ENCODE data around the gene SMARCD3. TPM values are rescaled to one million over a fixed set of nuclear protein-coding genes. Genes with fewer than 3 reads are reported as not detected.

SMARCD3 gene
- total RNA-seq, 1 donor from 2014 or later = not detected

DNA sequence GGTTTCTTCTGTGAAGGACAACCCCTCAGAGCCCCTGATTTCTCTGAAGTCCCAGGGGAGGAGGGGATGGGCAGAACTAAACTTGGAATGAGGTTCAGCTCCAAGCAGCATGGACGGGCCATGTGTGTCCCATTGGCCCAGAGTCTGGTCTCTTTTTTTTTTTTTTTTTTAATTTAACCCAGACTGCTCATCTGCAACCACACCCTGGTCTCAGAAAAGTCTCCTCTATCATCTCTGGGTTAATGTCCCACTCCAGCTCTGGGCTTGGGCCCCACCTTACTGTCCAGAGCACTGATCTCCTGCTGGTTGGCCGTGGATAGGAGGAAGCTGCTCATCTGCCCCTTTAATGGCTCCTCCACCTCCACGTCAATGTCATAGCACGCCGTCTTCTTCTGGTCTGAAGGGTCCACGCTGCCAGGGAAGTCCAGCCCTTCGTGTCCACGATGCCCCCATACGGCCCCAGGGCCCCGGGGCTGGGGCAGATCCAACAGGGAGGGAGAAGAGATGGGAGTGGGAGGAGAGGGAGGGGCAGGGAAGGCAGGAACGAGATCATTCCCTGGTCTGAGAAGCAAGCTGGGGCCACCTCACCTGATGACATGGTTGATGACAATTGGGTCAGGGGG, 8.5 kb downstream of the SMARCD3 start:
- DNase-seq (no peak), ATAC-seq (ENCODE audit: low read depth) (no peak)
- TF ChIP-seq, protein P1, sequence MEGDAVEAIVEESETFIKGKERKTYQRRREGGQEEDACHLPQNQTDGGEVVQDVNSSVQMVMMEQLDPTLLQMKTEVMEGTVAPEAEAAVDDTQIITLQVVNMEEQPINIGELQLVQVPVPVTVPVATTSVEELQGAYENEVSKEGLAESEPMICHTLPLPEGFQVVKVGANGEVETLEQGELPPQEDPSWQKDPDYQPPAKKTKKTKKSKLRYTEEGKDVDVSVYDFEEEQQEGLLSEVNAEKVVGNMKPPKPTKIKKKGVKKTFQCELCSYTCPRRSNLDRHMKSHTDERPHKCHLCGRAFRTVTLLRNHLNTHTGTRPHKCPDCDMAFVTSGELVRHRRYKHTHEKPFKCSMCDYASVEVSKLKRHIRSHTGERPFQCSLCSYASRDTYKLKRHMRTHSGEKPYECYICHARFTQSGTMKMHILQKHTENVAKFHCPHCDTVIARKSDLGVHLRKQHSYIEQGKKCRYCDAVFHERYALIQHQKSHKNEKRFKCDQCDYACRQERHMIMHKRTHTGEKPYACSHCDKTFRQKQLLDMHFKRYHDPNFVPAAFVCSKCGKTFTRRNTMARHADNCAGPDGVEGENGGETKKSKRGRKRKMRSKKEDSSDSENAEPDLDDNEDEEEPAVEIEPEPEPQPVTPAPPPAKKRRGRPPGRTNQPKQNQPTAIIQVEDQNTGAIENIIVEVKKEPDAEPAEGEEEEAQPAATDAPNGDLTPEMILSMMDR (IDR thresholded peaks at IDR 0.05) = no peak
- H3K27me3 Mint-ChIP-seq = peaks cover 6% of the 10 kb centered on the region
- no peaks in the 10 kb centered on the region for H3K9me3 Mint-ChIP-seq
- peaks cover 36% of the 10 kb centered on the region for H3K36me3 Mint-ChIP-seq (ENCODE audit: low read depth)
- ChIA-PET POLR2A (interaction anchor here (0.7 kb wide), 2 partner anchors 13 to 14 kb away, joined by 3 read pairs; no protein-coding TSS in a partner anchor), CTCF (no interaction called here)
- H3K4me3 Mint-ChIP-seq = no peak overlapping the region
- H3K4me1 Mint-ChIP-seq = peaks cover 24% of the 10 kb centered on the region
- intact Hi-C loops (cut with micrococcal nuclease) = loop anchor here (10.0 kb wide), 1 partner anchor 1365 kb away; the partner anchor contains the start of gene ATP6V0E2
- H3K27ac Mint-ChIP-seq = no peak overlapping the region

DNA sequence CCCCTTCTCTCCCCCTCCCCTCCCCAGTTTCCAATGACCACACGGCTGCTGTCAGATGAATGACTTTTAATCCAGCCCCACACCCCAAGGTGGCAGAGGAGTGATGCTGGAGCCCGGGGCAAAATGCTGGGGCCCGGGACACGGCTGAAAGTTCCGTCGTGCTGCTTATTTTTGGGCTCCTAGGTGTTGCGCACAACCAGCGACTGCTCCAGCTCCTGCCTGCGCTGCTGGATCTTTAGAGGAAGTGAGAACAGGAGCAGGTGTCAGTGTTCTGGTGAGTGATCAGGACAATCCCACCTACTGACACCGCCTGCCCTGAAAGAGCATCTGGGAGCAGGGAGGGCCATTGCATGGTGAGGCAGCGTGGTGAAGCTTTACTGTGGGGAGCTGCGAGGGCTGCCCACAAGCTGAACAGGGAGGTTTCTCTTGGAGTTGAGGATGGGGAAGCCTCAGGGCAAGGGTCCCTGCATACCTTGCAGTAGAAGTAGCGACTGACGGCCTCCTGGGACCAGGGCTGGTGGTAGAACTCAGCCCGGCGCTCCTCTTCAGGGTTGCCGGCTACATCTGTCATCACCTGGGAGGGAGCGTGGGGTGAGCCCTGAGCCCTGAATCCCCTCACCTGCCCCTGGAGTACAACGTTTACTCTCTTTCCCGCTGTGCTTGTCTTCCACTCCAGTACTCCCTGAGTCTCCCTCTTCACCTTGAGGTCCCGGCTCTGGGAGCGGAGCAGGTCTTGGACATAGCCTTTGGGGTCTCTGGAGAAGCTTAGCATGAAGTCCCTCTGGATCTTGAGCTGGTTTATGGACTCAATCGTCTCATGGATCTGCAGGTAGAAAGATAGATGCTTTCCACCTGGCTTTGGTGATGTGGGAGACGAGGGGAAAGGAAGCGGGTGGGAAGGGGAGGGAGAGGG, 9.3 kb downstream of the SMARCD3 start:
- no peak overlapping the region for H3K27ac Mint-ChIP-seq
- CTCF ChIA-PET = no interaction called here

DNA sequence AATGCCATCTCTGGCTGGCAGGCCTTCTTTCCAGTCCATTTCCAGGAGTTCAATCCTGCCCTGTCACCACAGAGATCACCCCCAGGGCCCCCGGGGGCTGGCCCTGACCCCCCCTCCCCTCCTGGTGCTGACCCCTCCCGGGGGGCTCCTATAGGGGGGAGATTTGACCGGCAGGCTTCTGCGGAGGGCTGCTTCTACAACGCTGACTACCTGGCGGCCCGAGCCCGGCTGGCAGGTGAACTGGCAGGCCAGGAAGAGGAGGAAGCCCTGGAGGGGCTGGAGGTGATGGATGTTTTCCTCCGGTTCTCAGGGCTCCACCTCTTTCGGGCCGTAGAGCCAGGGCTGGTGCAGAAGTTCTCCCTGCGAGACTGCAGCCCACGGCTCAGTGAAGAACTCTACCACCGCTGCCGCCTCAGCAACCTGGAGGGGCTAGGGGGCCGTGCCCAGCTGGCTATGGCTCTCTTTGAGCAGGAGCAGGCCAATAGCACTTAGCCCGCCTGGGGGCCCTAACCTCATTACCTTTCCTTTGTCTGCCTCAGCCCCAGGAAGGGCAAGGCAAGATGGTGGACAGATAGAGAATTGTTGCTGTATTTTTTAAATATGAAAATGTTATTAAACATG, 10.2 kb downstream of the SMARCD3 start:
- intact Hi-C loops (cut with micrococcal nuclease) = loop anchor here (10.0 kb wide), 1 partner anchor 1363 kb away; the partner anchor contains the start of gene ATP6V0E2
- Mint-ChIP-seq H3K27ac (no peak overlapping the region), H3K9me3 (no peaks in the 10 kb centered on the region), H3K27me3 (peaks cover 2% of the 10 kb centered on the region), H3K4me1 (peaks cover 19% of the 10 kb centered on the region), H3K4me3 (no peak overlapping the region), H3K36me3 (ENCODE audit: low read depth) (peaks cover 40% of the 10 kb centered on the region)
- DNase-seq = no peak
- ChIA-PET POLR2A (no interaction called here), CTCF (no interaction called here)
- no peak for ATAC-seq (ENCODE audit: low read depth)
- TF ChIP-seq, protein P1 (IDR thresholded peaks at IDR 0.05) = no peak

More for the DNA sequence above, 9.3 kb downstream of the SMARCD3 start:
- Mint-ChIP-seq H3K36me3 (ENCODE audit: low read depth) (peaks cover 38% of the 10 kb centered on the region), H3K9me3 (no peaks in the 10 kb centered on the region), H3K4me1 (peaks cover 19% of the 10 kb centered on the region), H3K27me3 (peaks cover 6% of the 10 kb centered on the region), H3K4me3 (no peak overlapping the region)
- ATAC-seq (ENCODE audit: low read depth) (no peak), DNase-seq (no peak)
- intact Hi-C loops (cut with micrococcal nuclease) = loop anchor here (10.0 kb wide), 1 partner anchor 1364 kb away; the partner anchor contains the start of gene ATP6V0E2
- TF ChIP-seq, protein P1 (IDR thresholded peaks at IDR 0.05) = no peak
- POLR2A ChIA-PET = interaction anchor here (0.7 kb wide), 2 partner anchors 14 kb away, joined by 3 to 4 read pairs; no protein-coding TSS in a partner anchor

DNA sequence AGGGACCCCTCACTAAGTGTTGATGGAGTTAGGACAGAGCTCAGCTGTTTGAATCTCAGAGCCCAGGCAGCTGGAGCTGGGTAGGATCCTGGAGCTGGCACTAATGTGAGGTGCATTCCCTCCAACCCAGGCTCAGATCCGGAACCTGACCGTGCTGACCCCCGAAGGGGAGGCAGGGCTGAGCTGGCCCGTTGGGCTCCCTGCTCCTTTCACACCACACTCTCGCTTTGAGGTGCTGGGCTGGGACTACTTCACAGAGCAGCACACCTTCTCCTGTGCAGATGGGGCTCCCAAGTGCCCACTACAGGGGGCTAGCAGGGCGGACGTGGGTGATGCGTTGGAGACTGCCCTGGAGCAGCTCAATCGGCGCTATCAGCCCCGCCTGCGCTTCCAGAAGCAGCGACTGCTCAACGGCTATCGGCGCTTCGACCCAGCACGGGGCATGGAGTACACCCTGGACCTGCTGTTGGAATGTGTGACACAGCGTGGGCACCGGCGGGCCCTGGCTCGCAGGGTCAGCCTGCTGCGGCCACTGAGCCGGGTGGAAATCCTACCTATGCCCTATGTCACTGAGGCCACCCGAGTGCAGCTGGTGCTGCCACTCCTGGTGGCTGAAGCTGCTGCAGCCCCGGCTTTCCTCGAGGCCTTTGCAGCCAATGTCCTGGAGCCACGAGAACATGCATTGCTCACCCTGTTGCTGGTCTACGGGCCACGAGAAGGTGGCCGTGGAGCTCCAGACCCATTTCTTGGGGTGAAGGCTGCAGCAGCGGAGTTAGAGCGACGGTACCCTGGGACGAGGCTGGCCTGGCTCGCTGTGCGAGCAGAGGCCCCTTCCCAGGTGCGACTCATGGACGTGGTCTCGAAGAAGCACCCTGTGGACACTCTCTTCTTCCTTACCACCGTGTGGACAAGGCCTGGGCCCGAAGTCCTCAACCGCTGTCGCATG, 11.0 kb downstream of the SMARCD3 start:
- Mint-ChIP-seq H3K9me3 (no peaks in the 10 kb centered on the region), H3K27ac (no peak overlapping the region), H3K4me1 (peaks cover 19% of the 10 kb centered on the region), H3K27me3 (no peaks in the 10 kb centered on the region), H3K4me3 (no peak overlapping the region), H3K36me3 (ENCODE audit: low read depth) (peaks cover 42% of the 10 kb centered on the region)
- ATAC-seq (ENCODE audit: low read depth) (no peak), DNase-seq (no peak)
- POLR2A ChIA-PET = no interaction called here
- TF ChIP-seq, protein P1 (IDR thresholded peaks at IDR 0.05) = no peak
- intact Hi-C loops (cut with micrococcal nuclease) = loop anchor here (10.0 kb wide), 1 partner anchor 1363 kb away; the partner anchor contains the start of gene ATP6V0E2
- CTCF ChIA-PET = no interaction called here
